WERI-Rb-1 (cell line): ENCODE measurements around the gene TEX2.

ENCODE experiments used
- DNase-seq: peaks from one replicate; pipeline ENCODE4 v3.0.0-alpha.2; 2020
- H3K27ac ChIP-seq: fragments of 250-450 bp; sonication (Bioruptor Pico); 2 replicates; pipeline ENCODE4 v1.5.1; 2020; ENCODE audit warnings: mild to moderate bottlenecking, moderate library complexity
- H3K27me3 ChIP-seq: fragments of 250-450 bp; sonication (Bioruptor Pico); 2 replicates; pipeline ENCODE4 v1.5.1; 2021; ENCODE audit warnings: mild to moderate bottlenecking, low read depth, moderate library complexity; ENCODE audit not compliant: insufficient read depth, severe bottlenecking
- H3K36me3 ChIP-seq: fragments of 250-450 bp; sonication (Bioruptor Pico); 2 replicates; pipeline ENCODE4 v1.5.1; 2020; ENCODE audit warnings: mild to moderate bottlenecking, moderate library complexity
- H3K4me3 ChIP-seq: 2 replicates; pipeline ENCODE4 v1.5.1; 2011; ENCODE audit warnings: low read depth, mild to moderate bottlenecking, control low read depth, low read length
- H3K9me3 ChIP-seq: fragments of 250-450 bp; sonication (Bioruptor Pico); 2 replicates; pipeline ENCODE4 v1.5.1; 2021; ENCODE audit warnings: mild to moderate bottlenecking, moderate library complexity; ENCODE audit not compliant: severe bottlenecking
- CTCF ChIP-seq: IDR thresholded peaks from 2 replicates; pipeline ENCODE4 v1.5.1; 2011; ENCODE audit warnings: low read depth, mild to moderate bottlenecking, control low read depth, inconsistent platforms, low read length

TEX2 gene

GRCh38 chr17:64166876-64167275 is 96.2 kb downstream of the TEX2 start:
- no peaks in the 10 kb centered on the region for H3K27me3 ChIP-seq
- no peaks in the 10 kb centered on the region for H3K9me3 ChIP-seq
- no peak overlapping the region for H3K27ac ChIP-seq
- no peak for TF ChIP-seq CTCF
- peaks cover 85% of the 10 kb centered on the region for H3K36me3 ChIP-seq
- no peak overlapping the region for H3K4me3 ChIP-seq
- DNase-seq, result no peak

GRCh38 chr17:64165347-64165746 is 97.7 kb downstream of the TEX2 start:
- Histone ChIP-seq H3K27ac (no peak overlapping the region), H3K36me3 (peaks cover 86% of the 10 kb centered on the region), H3K27me3 (no peaks in the 10 kb centered on the region), H3K4me3 (no peak overlapping the region), H3K9me3 (no peaks in the 10 kb centered on the region)
- DNase-seq, result no peak
- no peak for TF ChIP-seq CTCF

- no peak for TF ChIP-seq CTCF
- no peak for DNase-seq
- Histone ChIP-seq H3K27ac (no peak overlapping the region), H3K27me3 (no peaks in the 10 kb centered on the region), H3K4me3 (no peak overlapping the region), H3K9me3 (no peaks in the 10 kb centered on the region), H3K36me3 (peaks cover 87% of the 10 kb centered on the region)
Measured at GRCh38 chr17:64164596-64165285, 98.3 kb downstream of the TEX2 start.

GRCh38 chr17:64163468-64163867 is 99.6 kb downstream of the TEX2 start:
- H3K36me3 ChIP-seq, result peaks cover 88% of the 10 kb centered on the region
- no peak for TF ChIP-seq CTCF
- H3K27me3 ChIP-seq, result no peaks in the 10 kb centered on the region
- no peak overlapping the region for H3K4me3 ChIP-seq
- no peak overlapping the region for H3K27ac ChIP-seq
- no peaks in the 10 kb centered on the region for H3K9me3 ChIP-seq
- DNase-seq, result no peak

- H3K4me3 ChIP-seq, result no peak overlapping the region
- TF ChIP-seq CTCF, result no peak
- DNase-seq, result no peak
- no peaks in the 10 kb centered on the region for H3K9me3 ChIP-seq
- no peaks in the 10 kb centered on the region for H3K27me3 ChIP-seq
- peaks cover 88% of the 10 kb centered on the region for H3K36me3 ChIP-seq
- no peak overlapping the region for H3K27ac ChIP-seq
Measured at GRCh38 chr17:64162554-64162953, 100.5 kb downstream of the TEX2 start.
